Measurements from ENCODE around the gene GLTP. TPM values are rescaled to one million over a fixed set of nuclear protein-coding genes. Genes with fewer than 3 reads are reported as not detected.

GLTP gene
- total and polyA plus RNA-seq, 3 donors from 2014 or later, result 20.0 to 27.1 (median 23.1) TPM

DNA sequence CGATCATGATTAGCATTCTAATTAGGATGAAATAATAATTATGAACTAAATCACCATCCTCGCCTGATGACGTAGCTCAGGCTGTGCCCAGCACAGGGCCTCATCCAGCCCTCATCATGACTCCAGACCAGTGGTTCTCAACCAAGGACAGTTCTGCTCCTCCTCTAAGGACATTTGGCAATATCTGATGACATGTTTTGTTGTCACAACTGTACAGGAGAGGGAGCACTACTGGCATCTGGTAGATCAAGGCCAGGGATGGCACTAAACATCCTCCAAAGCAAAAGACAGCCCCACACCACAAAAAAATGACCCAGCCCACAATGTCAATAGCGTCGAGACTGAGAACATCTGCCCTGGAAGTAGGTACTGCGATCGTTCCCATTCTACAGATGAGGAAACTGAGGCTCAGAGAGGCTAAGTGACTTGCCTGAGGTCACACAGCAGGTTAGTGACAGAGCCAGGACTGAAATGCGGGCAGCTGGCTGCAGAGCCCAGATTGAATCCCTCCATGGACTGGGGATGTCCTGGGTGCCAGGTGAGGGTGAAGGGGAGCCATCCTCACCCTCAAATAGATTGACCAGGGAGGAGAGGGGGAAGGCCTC lies 62.6 kb downstream of the GLTP start:
- Histone ChIP-seq H3K4me3 (no peak overlapping the region), H3K27me3 (no peaks in the 10 kb centered on the region), H3K27ac (no peak overlapping the region), H3K9me3 (no peaks in the 10 kb centered on the region), H3K36me3 (ENCODE audit: low read depth, missing control alignments) (no peaks in the 10 kb centered on the region), H3K4me1 (no peaks in the 10 kb centered on the region)
- no peak for DNase-seq
- intact Hi-C loops (cut with DNase I; ENCODE audit: low total_unique reads), result no loop called here
- 85 to 93% methylated on average over 8 of the region's 8 CpGs for WGBS, 2 donors
- no peak for TF ChIP-seq CTCF (IDR thresholded peaks at IDR 0.05)
- TF ChIP-seq POLR2A (IDR thresholded peaks at IDR 0.05), result no peak

GRCh38 chr12:109816870-109817269 lies 63.5 kb downstream of the GLTP start:
- Histone ChIP-seq H3K36me3 (ENCODE audit: low read depth, missing control alignments) (no peaks in the 10 kb centered on the region), H3K27me3 (no peaks in the 10 kb centered on the region), H3K9me3 (no peaks in the 10 kb centered on the region), H3K4me1 (no peaks in the 10 kb centered on the region), H3K4me3 (no peak overlapping the region), H3K27ac (no peak overlapping the region)
- TF ChIP-seq CTCF (IDR thresholded peaks at IDR 0.05), result no peak
- TF ChIP-seq POLR2A (IDR thresholded peaks at IDR 0.05), result no peak
- DNase-seq, result no peak
- 88 to 90% methylated on average over 4 to 7 of the region's 7 CpGs for WGBS, 2 donors
- intact Hi-C loops (cut with DNase I; ENCODE audit: low total_unique reads), result no loop called here

DNA sequence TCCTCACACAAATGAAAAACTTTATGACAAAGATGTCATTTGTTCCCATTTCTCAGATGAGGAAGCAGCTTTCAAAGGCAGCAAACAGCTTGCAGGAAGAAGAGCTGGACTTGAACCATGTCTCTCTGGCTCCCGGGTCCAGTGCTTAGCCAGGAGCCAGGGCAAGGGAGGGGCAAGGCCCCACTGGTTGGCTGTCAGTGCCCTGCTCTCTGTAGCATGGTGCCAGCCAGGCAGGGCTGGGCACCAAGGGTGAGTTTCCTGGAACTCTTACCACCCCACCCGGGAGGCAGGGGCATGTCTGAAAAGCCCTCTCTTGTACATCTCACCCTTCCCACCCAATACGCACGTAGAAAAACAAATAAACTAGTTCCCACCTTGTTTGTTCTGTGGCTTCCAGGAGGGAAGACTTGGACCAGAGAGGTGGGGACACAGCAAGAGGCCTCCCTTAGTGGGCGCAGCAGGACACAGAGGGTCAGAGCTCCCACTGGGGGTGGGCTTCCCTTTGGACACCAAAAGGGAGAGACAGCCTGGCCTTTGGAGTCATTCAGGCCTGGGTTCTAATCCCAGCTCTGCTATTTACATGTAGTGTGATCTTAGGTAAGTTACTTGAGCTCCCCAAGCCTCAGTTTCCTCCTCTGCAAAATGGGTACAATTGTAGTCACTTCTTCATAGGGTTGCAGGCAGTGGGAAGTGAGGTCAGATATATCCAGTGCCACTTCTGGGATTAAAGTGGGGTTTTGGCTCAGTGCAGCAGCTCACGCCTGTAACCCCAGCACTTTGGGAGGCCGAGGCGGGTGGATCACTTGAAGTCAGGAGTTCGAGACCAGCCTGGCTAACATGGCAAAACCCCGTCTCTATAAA lies 64.4 kb downstream of the GLTP start:
- Histone ChIP-seq H3K27ac (no peak overlapping the region), H3K36me3 (ENCODE audit: low read depth, missing control alignments) (no peaks in the 10 kb centered on the region), H3K4me1 (no peaks in the 10 kb centered on the region), H3K4me3 (no peak overlapping the region), H3K27me3 (no peaks in the 10 kb centered on the region), H3K9me3 (no peaks in the 10 kb centered on the region)
- WGBS, 2 donors, result 87 to 92% methylated on average over 10 of the region's 10 CpGs
- intact Hi-C loops (cut with DNase I; ENCODE audit: low total_unique reads), result no loop called here
- no peak for DNase-seq
- TF ChIP-seq POLR2A (IDR thresholded peaks at IDR 0.05), result no peak
- TF ChIP-seq CTCF (IDR thresholded peaks at IDR 0.05), result no peak

GRCh38 chr12:109815225-109815624 lies 65.1 kb downstream of the GLTP start:
- TF ChIP-seq CTCF (IDR thresholded peaks at IDR 0.05) (no peak), POLR2A (IDR thresholded peaks at IDR 0.05) (no peak)
- intact Hi-C loops (cut with DNase I; ENCODE audit: low total_unique reads), result no loop called here
- Histone ChIP-seq H3K27ac (no peak overlapping the region), H3K4me3 (no peak overlapping the region), H3K27me3 (no peaks in the 10 kb centered on the region), H3K36me3 (ENCODE audit: low read depth, missing control alignments) (no peaks in the 10 kb centered on the region), H3K4me1 (no peaks in the 10 kb centered on the region), H3K9me3 (no peaks in the 10 kb centered on the region)
- no peak for DNase-seq
- WGBS, 2 donors, result 79 to 91% methylated on average over 3 to 4 of the region's 4 CpGs
